GM18519 (cell line): ENCODE results near the gene CEP57.
"Not testable (repeated sequence)": the region's sequence is repeated elsewhere in the genome, so short reads cannot be mapped to it uniquely, and the experiment has no call there.

Source experiments
- ATAC-seq: cut with Tn5 transposase; IDR thresholded peaks from one replicate; pipeline ENCODE4 v1.9.1; 2021; ENCODE audit warnings: mild to moderate bottlenecking, moderate library complexity; ENCODE audit not compliant: unreplicated experiment, low FRiP score

CEP57 gene

DNA sequence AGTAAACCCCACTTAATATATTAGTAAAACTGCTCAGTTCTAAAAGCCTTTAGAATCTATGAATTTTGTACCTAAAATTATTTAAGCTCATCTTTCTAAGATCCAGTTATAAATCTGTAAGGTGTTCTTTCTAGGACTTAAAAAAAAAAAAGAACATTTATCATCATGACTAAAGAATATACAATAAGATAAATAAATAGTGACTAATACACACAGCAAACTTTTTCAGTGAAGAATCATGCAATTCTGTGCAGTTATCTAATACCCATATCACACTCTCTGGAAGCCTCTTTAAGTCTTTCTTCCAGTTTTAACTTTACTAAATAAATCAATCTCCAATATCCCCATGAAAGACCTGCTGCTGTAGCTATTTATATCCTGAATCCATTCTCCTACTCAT is 59.8 kb downstream of the CEP57 start:
- no peak for ATAC-seq

DNA sequence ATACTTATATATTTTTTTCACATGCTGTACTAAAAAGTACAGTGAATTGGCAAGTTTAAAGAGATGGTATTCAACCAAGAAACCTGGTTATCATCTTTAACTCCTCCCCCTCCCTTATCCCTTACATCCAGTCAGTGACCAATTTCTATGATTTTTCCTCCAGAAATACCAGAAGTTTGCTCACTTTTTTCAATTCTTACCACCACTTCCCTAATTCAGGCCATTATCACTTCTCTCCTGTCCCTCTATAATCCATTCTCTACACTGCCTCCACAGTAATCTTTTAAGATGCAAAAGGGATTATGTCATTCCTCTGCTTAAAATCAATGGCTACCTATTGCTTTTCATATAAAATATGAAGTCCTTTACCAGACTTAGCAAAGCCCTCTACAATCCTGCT is 62.8 kb downstream of the CEP57 start:
- ATAC-seq: no peak

DNA sequence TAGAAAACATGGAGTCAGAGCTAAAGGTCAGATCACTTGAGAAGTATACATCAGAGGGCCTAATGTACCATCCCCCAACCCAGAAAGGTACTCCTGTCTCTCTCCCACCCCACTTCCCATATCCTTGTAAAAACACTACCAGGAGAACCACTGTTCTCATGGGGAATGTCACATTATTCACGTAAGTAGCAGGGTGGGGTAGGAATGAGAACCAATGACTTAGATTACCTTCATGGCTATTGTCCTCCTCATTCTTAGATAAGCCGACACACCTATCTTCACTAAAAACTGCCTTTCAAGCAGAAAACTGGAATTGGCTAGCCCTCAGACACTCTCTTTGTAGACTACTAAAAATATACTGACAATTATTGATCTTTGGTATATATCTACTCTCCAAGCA is 63.6 kb downstream of the CEP57 start:
- ATAC-seq: no peak

DNA sequence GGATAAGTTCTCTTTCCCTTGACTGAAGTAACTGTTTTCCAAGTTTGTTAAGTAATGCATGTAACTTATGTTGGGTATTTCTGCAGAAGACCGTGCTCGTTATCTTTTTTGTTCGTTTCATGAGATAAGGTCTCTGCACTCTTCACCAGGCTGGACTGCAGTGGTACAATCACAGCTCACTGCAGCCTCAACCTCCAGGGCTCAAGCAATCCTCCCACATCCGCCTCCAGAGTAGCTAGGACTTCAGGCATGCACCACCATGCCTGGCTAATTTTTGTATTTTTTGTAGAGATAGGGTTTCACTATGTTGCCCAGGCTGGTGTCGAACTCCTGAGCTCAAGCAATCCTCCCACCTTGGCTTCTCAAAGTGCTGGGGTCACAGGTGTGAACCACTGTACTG is 64.1 kb downstream of the CEP57 start:
- ATAC-seq: not testable (repeated sequence)

DNA sequence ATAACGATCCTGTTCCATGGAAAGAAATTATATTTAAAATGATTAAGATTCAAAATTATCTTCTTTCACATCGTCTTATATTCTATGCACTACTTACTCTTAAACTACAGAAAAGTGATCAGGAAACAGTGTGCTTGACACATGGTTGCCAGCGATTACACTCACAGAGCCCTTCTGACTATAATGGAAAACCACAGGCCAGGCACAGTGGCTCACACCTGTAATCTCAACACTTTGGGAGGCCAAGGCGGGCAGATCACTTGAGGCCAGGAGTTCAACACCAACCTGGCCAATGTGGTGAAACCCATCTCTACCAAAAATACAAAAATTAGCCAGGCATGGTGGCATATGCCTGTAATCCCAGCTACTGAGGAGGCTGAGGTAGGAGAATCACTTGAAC is 69.7 kb downstream of the CEP57 start:
- not testable (repeated sequence) for ATAC-seq

DNA sequence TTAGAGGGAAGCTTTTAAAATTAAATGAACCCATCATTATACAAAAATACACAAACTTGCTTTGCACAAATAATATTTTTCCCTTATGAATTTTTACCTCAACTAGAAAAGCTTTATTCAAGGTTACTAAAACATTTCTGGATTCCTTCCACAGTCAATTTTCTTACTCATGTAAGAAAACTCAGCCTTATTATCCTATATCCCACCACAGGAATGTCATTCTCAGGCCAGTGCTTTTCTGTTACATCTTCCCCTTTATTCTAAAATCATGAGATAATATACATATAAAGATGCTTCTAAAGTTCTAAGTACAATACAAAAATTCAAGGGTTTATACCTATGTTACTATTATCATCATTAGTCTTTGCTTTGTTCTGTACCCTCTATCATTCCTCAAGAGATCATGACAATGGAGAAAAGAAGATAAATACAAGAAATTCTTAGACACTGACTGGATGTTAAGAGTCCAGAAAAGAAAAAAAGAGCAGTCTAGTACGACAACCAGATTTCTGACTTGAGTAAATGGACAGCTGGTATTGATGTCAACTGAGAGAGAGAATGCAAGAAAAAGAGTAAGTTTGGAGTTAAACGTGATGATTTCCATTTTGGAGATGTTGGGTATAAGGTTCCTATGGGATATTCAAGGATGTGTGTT is 73.3 kb downstream of the CEP57 start:
- no peak for ATAC-seq

DNA sequence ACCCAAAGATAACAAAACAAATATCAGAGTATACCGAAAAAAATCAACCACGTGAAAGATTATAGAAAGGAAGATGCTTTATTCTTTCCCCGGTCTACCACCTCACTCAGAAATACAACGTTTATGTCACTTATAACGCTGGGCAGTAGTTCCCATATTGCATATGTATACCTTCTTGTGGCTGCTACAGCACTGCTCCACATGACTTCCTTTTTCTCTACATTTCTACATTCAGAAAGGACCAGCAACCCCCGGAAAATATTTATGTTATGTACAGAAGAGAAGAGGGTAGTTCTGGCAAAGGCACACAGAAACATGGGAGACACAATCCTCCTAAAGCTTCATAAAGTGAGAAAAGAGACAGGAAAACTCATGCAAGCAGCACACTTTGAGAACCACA is 76.8 kb downstream of the CEP57 start:
- no peak for ATAC-seq

DNA sequence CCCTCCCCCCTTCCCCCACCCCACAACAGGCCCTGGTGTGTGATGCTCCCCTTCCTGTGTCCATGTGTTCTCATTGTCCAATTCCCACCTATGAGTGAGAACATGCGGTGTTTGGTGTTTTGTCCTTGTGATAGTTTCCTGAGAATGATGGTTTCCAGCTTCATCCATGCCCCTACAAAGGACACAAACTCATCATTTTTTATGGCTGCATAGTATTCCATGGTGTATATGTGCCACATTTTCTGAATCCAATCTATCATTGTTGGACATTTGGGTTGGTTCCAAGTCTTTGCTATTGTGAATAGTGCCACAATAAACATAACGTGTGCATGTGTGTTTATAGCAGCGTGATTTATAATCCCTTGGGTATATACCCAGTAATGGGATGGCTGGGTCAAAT is 80.6 kb downstream of the CEP57 start:
- ATAC-seq: not testable (repeated sequence)

DNA sequence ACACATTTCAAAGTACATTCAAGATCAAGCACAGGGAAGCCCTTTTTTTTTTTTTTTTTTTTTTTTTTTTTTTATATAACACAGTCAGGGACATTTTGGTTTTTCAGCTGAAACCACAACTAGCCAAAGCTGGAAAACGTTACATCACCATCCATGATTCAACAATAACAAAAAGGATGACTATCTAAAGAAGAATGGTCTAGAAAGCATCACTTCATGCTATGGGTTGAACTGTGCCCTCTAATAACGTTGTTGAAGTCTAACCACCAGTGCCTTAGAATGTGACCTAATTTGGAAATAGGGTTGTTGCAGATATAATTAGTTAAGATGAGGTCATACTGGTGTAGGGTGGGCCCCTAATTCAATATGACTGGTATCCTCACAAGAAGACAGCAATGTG is 87.0 kb downstream of the CEP57 start:
- ATAC-seq: no peak
